DND-41 (cell line): Measurements from ENCODE around the gene HDDC3.

Source experiments
- ATAC-seq: fragments of 200-7000 bp; cut with Tn5 transposase; 3 replicates; pipeline ENCODE4 v1.9.1; 2021; ENCODE audit warnings: low read depth; ENCODE audit not compliant: insufficient read depth
- DNase-seq: peaks from one replicate; pipeline ENCODE4 v3.0.0-alpha.2; 2020
- H2AFZ ChIP-seq: 2 replicates; pipeline ENCODE4 v1.6.0; 2012; ENCODE audit warnings: low read depth, low read length
- H3K27ac ChIP-seq: 2 replicates; pipeline ENCODE4 v1.5.1; 2012; ENCODE audit warnings: low read length, inconsistent platforms
- H3K27me3 ChIP-seq: fragments of 200-600 bp; sonication (generic); 2 replicates; pipeline ENCODE4 v1.6.0; 2012; ENCODE audit warnings: low read length, mild to moderate bottlenecking, inconsistent platforms; ENCODE audit not compliant: insufficient read depth, poor library complexity
- H3K36me3 ChIP-seq: 2 replicates; pipeline ENCODE4 v1.5.1; 2012; ENCODE audit warnings: low read length, inconsistent platforms; ENCODE audit not compliant: insufficient read depth
- H3K4me1 ChIP-seq: 2 replicates; pipeline ENCODE4 v1.5.1; 2012; ENCODE audit warnings: mild to moderate bottlenecking, low read length; ENCODE audit not compliant: insufficient read depth
- H3K4me2 ChIP-seq: 2 replicates; pipeline ENCODE4 v1.6.0; 2012; ENCODE audit warnings: mild to moderate bottlenecking, moderate library complexity, low read length, inconsistent platforms; ENCODE audit not compliant: insufficient read depth
- H3K4me3 ChIP-seq, 2 experiments: fragments of 200-600 bp in 1 of 2; shearing (Covaris generic) in 1 of 2; 2 replicates each; pipeline ENCODE4 v1.5.1; 2012 to 2016; ENCODE audit warnings: inconsistent platforms in 2 of 2, low read length in 2 of 2, mild to moderate bottlenecking in 2 of 2, low read depth in 1 of 2, moderate library complexity in 1 of 2
- H3K79me2 ChIP-seq: 2 replicates; pipeline ENCODE4 v1.6.0; 2012; ENCODE audit warnings: low read length, inconsistent platforms; ENCODE audit not compliant: insufficient read depth
- H3K9ac ChIP-seq: 2 replicates; pipeline ENCODE4 v1.6.0; 2012; ENCODE audit warnings: low read depth, mild to moderate bottlenecking, inconsistent platforms, low read length, moderate library complexity
- H3K9me3 ChIP-seq: 2 replicates; pipeline ENCODE4 v1.5.1; 2012; ENCODE audit warnings: low read length, moderate library complexity, mild to moderate bottlenecking, inconsistent platforms; ENCODE audit not compliant: insufficient read depth, severe bottlenecking
- H4K20me1 ChIP-seq: 2 replicates; pipeline ENCODE4 v1.6.0; 2012; ENCODE audit warnings: low read length; ENCODE audit not compliant: insufficient read depth
- CTCF ChIP-seq: IDR thresholded peaks from 2 replicates; pipeline ENCODE4 v1.5.1; 2012; ENCODE audit warnings: borderline replicate concordance, low read length, moderate library complexity, mild to moderate bottlenecking; ENCODE audit not compliant: poor library complexity, severe bottlenecking; ENCODE audit errors: extremely low read depth
- EZH2 ChIP-seq: IDR thresholded peaks from 3 replicates; pipeline ENCODE4 v1.6.1; 2012; ENCODE audit warnings: borderline replicate concordance, low read depth, mild to moderate bottlenecking, moderate library complexity, low read length, inconsistent platforms; ENCODE audit not compliant: severe bottlenecking

HDDC3 gene

GRCh38 chr15:90881978-90882721 lies 50.2 kb downstream of the HDDC3 start:
- H3K36me3 ChIP-seq, result peaks cover 45% of the 10 kb centered on the region
- H3K9me3 ChIP-seq, result no peaks in the 10 kb centered on the region
- ATAC-seq, result no peak
- no peaks in the 10 kb centered on the region for H3K4me1 ChIP-seq
- no peak overlapping the region for H3K4me2 ChIP-seq
- H3K79me2 ChIP-seq, result no peaks in the 10 kb centered on the region
- no peak overlapping the region for H3K4me3 ChIP-seq
- DNase-seq, result no peak
- no peak overlapping the region for H3K27ac ChIP-seq
- H3K27me3 ChIP-seq, result no peaks in the 10 kb centered on the region
- no peak overlapping the region for H3K9ac ChIP-seq
- H4K20me1 ChIP-seq, result peaks cover 6% of the 10 kb centered on the region; the same call in 1 of the 2 replicates
- no peak overlapping the region for H2AFZ ChIP-seq
- no peak for TF ChIP-seq EZH2

- no peak for TF ChIP-seq CTCF
- no peak for TF ChIP-seq EZH2
- DNase-seq (no peak), ATAC-seq (no peak)
- H3K9me3 ChIP-seq, result no peaks in the 10 kb centered on the region
- no peak overlapping the region for H2AFZ ChIP-seq
- H3K27me3 ChIP-seq, result no peaks in the 10 kb centered on the region
- no peaks in the 10 kb centered on the region for H3K79me2 ChIP-seq
- H3K36me3 ChIP-seq, result peaks cover 53% of the 10 kb centered on the region
- no peak overlapping the region for H3K27ac ChIP-seq
- peaks cover 6% of the 10 kb centered on the region; the same call in 1 of the 2 replicates for H4K20me1 ChIP-seq
- H3K9ac ChIP-seq, result no peak overlapping the region
- H3K4me3 ChIP-seq, result no peak overlapping the region
- no peak overlapping the region for H3K4me2 ChIP-seq
- H3K4me1 ChIP-seq, result no peaks in the 10 kb centered on the region
Measured at GRCh38 chr15:90881181-90881977, 51.0 kb downstream of the HDDC3 start.

GRCh38 chr15:90880381-90881145 lies 51.8 kb downstream of the HDDC3 start:
- Histone ChIP-seq H3K4me3 (no peak overlapping the region), H3K27me3 (no peaks in the 10 kb centered on the region), H3K9me3 (no peaks in the 10 kb centered on the region), H3K36me3 (peaks cover 57% of the 10 kb centered on the region), H3K9ac (no peak overlapping the region), H3K4me2 (no peak overlapping the region), H3K4me1 (no peaks in the 10 kb centered on the region), H3K27ac (no peak overlapping the region), H4K20me1 (peaks cover 6% of the 10 kb centered on the region; the same call in 1 of the 2 replicates), H3K79me2 (no peaks in the 10 kb centered on the region), H2AFZ (no peak overlapping the region)
- DNase-seq, result no peak
- TF ChIP-seq EZH2 (no peak), CTCF (no peak)
- ATAC-seq, result no peak
